ENCODE data around the gene UBE2N.

Gene UBE2N

GRCh38 chr12:93366422-93366821 lies 75.3 kb downstream of the UBE2N start:
- H3K36me3 ChIP-seq (ENCODE audit: control insufficient read depth in 2 of 2, insufficient read depth in 1 of 2, low read length in 2 of 2): no peaks in the 10 kb centered on the region
- ChIA-PET POLR2A (no interaction called here), CTCF (no interaction called here)
- no peaks in the 10 kb centered on the region for H3K4me1 ChIP-seq (ENCODE audit: control insufficient read depth, insufficient read depth, low read length)
- H3K9me3 ChIP-seq (ENCODE audit: control insufficient read depth, insufficient read depth, low read depth, low read length): no peaks in the 10 kb centered on the region
- H3K4me3 ChIP-seq (ENCODE audit: low read depth, low read length): no peak overlapping the region
- TF ChIP-seq ZBTB21 (tag by site-specific recombination; IDR thresholded peaks at IDR 0.05) (no peak), ZNF571 (tag by site-specific recombination; IDR thresholded peaks at IDR 0.05) (no peak), ZNF416 (tag by site-specific recombination; IDR thresholded peaks at IDR 0.05) (no peak), ZNF221 (tag by site-specific recombination; IDR thresholded peaks at IDR 0.05; ENCODE audit: borderline replicate concordance) (no peak), ZNF174 (tag by site-specific recombination; IDR thresholded peaks at IDR 0.05) (no peak), AEBP2 (tag by site-specific recombination; IDR thresholded peaks at IDR 0.05; ENCODE audit: borderline replicate concordance) (no peak)
- no peak overlapping the region for H3K27ac ChIP-seq (ENCODE audit: extremely low read depth, low read depth, low read length)

- CTCF ChIA-PET: no interaction called here
- POLR2A ChIA-PET: interaction anchor here (0.7 kb wide), 1 partner anchor 257 kb away, joined by 5 read pairs; no protein-coding TSS in a partner anchor
- Histone ChIP-seq H3K9me3 (ENCODE audit: control insufficient read depth, insufficient read depth, low read depth, low read length) (no peaks in the 10 kb centered on the region), H3K4me1 (ENCODE audit: control insufficient read depth, insufficient read depth, low read length) (no peaks in the 10 kb centered on the region), H3K4me3 (ENCODE audit: low read depth, low read length) (no peak overlapping the region), H3K27ac (ENCODE audit: extremely low read depth, low read depth, low read length) (no peak overlapping the region), H3K36me3 (ENCODE audit: control insufficient read depth in 2 of 2, insufficient read depth in 1 of 2, low read length in 2 of 2) (no peaks in the 10 kb centered on the region)
- TF ChIP-seq ZBTB8A (tag by site-specific recombination; IDR thresholded peaks at IDR 0.05): no peak
- no peak for TF ChIP-seq ZFP41 (tag by site-specific recombination; IDR thresholded peaks at IDR 0.05; ENCODE audit: borderline replicate concordance)
- no peak for TF ChIP-seq KLF9 (tag by site-specific recombination; IDR thresholded peaks at IDR 0.05; ENCODE audit: low read depth)
- TF ChIP-seq GLIS1 (tag by site-specific recombination; IDR thresholded peaks at IDR 0.05): no peak
- no peak for TF ChIP-seq ZNF280C (tag by site-specific recombination; IDR thresholded peaks at IDR 0.05)
- TF ChIP-seq AEBP2 (tag by site-specific recombination; IDR thresholded peaks at IDR 0.05; ENCODE audit: borderline replicate concordance): no peak
- TF ChIP-seq PRDM1 (tag by site-specific recombination; IDR thresholded peaks at IDR 0.05): no peak
- TF ChIP-seq, protein P1, sequence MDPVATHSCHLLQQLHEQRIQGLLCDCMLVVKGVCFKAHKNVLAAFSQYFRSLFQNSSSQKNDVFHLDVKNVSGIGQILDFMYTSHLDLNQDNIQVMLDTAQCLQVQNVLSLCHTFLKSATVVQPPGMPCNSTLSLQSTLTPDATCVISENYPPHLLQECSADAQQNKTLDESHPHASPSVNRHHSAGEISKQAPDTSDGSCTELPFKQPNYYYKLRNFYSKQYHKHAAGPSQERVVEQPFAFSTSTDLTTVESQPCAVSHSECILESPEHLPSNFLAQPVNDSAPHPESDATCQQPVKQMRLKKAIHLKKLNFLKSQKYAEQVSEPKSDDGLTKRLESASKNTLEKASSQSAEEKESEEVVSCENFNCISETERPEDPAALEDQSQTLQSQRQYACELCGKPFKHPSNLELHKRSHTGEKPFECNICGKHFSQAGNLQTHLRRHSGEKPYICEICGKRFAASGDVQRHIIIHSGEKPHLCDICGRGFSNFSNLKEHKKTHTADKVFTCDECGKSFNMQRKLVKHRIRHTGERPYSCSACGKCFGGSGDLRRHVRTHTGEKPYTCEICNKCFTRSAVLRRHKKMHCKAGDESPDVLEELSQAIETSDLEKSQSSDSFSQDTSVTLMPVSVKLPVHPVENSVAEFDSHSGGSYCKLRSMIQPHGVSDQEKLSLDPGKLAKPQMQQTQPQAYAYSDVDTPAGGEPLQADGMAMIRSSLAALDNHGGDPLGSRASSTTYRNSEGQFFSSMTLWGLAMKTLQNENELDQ (tag by site-specific recombination; IDR thresholded peaks at IDR 0.05; ENCODE audit: low read depth): no peak
Measured at GRCh38 chr12:93365616-93366405, 75.9 kb downstream of the UBE2N start.

Measured in HEK293 (cell line).